ENCODE measurements around the gene AKAP11.

AKAP11 gene

GRCh38 chr13:42348576-42348975 lies 76.6 kb downstream of the AKAP11 start:
- DNase-seq: no peak

DNA sequence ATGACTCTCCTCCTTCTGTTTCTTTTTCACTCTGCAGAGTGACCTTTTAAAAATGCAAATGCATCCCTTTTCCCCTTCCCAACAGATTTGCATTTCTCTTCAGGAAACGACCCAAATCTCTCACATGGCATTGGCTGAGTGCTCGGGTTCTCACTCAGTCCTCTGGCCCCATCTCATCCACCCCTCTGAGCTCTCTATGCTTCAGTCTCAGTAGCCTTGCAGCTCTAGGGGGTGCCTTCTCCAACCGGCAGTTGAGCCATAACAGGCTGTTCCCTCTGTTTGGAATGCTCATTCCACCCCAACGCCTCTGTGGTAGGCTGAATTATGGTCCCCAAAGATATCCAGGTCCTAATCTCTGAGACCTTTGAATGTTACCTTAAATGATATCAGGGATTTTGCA lies 78.2 kb downstream of the AKAP11 start:
- no peak for DNase-seq

- DNase-seq: no peak
Observed at GRCh38 chr13:42354241-42355091, 82.5 kb downstream of the AKAP11 start.

- DNase-seq: no peak
Observed at GRCh38 chr13:42355092-42355485, 83.1 kb downstream of the AKAP11 start.

DNA sequence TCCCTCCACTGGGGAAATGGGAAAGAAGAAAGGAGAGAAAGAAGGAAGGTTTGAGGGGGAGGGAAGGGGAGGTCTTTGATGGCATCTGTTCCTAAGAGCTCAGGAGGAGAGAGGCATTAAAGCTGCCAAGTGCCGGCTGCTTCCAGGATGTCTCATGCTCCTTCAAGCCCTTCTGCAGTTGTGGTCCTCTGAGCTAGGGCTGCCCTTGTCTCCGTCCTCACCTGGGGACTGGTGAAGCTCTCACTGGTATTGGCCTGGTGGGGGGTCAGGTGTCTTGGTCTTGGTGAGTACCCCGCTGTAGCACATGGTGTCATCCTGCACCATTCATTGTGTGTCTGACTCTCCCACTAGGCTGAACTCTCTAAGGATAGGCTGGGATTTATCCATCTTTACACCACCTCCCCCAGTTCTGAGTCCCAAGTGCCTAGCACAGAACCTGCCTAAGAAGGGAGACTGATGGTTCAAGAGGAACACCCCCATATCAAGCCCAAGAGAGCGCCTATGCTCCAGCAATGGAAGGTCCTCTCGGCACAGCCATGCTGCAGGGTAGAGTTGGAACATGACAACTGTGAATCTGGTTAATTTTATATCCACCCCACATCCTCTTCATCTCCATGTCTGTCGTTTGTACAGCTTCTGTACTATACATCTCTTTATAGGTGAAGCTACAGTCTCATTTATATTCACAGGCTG lies 83.7 kb downstream of the AKAP11 start:
- DNase-seq: no peak

GRCh38 chr13:42356184-42356575 lies 84.2 kb downstream of the AKAP11 start:
- DNase-seq: no peak

DNA sequence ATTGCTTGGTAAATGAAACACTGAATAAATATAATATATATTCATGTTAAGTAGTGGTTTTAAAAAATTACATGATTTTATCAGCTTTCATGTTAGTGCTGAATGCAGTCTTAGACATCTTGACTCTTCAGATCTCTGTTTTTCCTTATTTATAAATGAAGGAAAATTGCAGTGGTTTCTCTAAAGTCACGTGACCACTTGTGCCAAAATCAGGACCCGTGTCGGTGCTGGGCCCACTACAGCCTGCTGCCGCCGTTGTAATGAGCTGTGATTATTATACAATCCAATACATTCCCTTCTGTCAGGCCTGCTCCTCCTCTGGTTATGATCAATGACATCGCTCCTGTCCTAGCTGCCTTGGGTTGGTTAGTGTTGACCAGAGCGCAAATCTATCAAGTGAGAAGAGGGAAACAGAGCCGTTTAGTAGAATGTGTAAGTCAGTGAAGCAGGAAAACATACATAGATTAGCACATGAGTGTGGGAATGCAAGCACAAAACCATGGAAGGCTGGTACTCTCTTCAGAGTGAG lies 88.2 kb downstream of the AKAP11 start:
- no peak for DNase-seq

DNA sequence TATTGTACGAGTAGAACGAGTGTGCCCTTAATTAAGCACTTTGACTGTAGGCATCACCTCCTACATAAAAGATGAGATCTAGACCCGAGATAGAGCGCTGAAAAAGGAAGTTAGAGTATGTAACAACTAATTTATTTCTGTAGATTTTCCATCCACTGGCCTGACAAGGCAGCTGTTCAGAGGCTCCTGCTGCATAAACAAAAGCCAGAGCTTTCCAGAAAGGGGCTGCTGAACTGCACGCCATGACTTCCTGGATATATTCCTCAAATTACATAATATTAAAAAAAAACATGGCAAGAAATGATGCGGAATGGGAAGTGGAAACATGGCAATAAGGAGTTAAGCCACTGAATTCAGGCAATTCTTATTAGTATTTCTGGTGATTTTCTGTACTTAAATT lies 89.7 kb downstream of the AKAP11 start:
- no peak for DNase-seq

DNA sequence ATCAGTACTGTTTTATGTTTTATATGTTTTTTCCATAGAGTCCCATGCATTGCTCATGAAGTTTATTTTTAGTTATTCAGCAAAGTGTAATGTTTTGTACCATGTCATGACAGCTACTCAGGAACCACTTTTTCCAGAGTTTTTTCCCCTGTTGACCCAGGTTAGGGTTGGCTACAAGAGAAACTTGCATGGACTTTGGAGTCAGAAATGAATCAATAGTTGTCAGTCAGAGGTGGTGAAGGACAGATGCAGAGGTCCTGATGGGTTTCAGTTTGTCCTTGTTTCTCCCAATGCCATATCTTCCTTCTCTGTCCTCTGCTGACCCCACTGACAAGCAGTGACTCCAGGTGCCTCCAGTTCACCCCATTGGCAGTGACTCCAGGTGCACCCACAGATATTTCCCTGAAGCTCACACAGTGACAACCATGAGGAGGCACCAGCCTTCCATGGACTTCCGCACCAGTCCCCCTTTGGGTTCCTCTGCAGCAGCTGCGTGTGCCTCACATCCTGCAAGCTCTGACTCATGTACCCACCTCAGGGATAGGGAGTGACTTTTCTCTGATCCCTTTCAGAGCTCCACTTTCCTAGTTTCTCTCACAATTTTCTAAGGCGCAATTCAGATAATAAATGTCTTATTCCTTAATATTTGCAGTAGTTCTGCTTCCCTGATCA lies 92.1 kb downstream of the AKAP11 start:
- no peak for DNase-seq

- DNase-seq: no peak
Observed at GRCh38 chr13:42364613-42365000, 92.7 kb downstream of the AKAP11 start.

- DNase-seq: no peak
Observed at GRCh38 chr13:42367831-42368230, 95.9 kb downstream of the AKAP11 start.

DNA sequence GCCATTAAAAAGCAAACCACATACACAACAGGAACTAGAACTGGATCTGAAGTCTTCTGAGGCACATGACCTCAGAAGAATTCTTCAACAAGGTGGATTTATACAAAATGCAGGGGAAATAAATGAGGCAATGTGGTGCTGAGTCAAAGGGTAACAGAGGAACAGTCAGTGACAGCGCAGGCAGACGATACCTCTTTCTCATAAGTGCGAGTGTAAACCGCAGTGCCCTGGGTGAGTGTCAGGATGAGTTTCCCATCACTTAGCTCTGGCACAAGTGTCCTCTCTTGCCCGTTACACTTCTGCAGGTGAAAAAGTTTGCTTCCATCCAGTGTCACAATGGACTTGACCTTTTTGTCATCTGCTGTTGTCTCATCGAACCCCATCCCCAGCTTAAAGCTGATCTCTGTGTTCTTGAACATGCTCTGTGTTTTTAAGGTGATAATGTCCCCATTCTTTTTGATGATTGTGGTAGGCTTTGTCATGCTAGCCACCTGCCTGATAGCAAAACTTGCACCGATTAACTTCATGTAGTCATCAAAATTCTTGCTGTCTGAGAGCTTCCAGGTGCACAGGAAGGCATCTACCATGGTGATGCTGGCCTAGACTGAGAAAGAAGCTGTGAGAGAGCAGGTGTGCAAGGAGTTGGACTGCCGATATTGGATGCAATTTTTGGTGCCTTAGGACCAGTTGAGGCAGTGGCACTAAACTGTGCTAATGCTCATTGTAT lies 97.3 kb downstream of the AKAP11 start:
- no peak for DNase-seq

GRCh38 chr13:42370229-42370628 lies 98.3 kb downstream of the AKAP11 start:
- no peak for DNase-seq

Measured in DMS153 (cell line).